Pancreas (tissue), 10 donors: ENCODE results near the gene TBCB. TPM values are rescaled to one million over a fixed set of nuclear protein-coding genes. Genes with fewer than 3 reads are reported as not detected.

Experiments used
- ATAC-seq, 4 donors: fragments of 200-7000 bp; cut with Tn5 transposase; one replicate each; pipeline versions ENCODE4 v1.8.0 to v1.9.1; 2020; ENCODE audit warnings: mild to moderate bottlenecking in 4 of 4, moderate library complexity in 4 of 4
- DNase-seq, 6 donors: peaks; one replicate each; pipeline ENCODE4 v3.0.0-alpha.2; 2020
- FAIRE-seq: peaks from 2 replicates; lab custom pipeline; 2012; peaks lifted over from hg19 to GRCh38; lab: Jason Lieb, UNC
- H3K27ac ChIP-seq, 4 donors: fragments of 200-600 bp; sonication (generic); 1 replicate in 3 of 4; 2 replicates in 1 of 4; pipeline versions ENCODE4 v1.5.0 to v1.8.0; 2020
- H3K27me3 ChIP-seq, 4 donors: fragments of 200-600 bp; one replicate each; pipeline ENCODE4 v1.8.0; 2021
- H3K36me3 ChIP-seq, 3 donors: fragments of 200-600 bp; sonication (generic) in 1 of 3; one replicate each; pipeline versions ENCODE4 v1.5.0 to v1.8.0; 2020 to 2021
- H3K4me1 ChIP-seq, 3 donors: fragments of 200-600 bp; one replicate each; pipeline ENCODE4 v1.8.0; 2021
- H3K4me3 ChIP-seq, 4 donors: fragments of 200-600 bp; sonication (generic) in 2 of 4; one replicate each; pipeline versions ENCODE4 v1.5.0 to v1.8.0; 2020 to 2021
- H3K9me3 ChIP-seq, 4 donors: fragments of 200-600 bp; one replicate each; pipeline ENCODE4 v1.8.0; 2021
- CTCF ChIP-seq, 4 donors: fragments of 200-600 bp; sonication (generic) in 3 of 4; IDR thresholded peaks; one replicate each; pipeline versions ENCODE4 v1.5.0 to v1.8.0; 2021; ENCODE audit warnings: antibody characterized with exemption in 4 of 4
- WGBS, 2 donors: extraction: QIAGEN DNeasy Blood & Tissue Kit; methylation state at CpG; one replicate each; pipeline ENCODE4 v1.1.7; 2013; 5-methylcytosine and 5-hydroxymethylcytosine counted together
- intact Hi-C, 3 donors: fragments of 100-400 bp; cut with DNase I; formaldehyde crosslinking; loops; one replicate each; pipeline versions ENCODE4 v1.11.1 to v1.14.2; 2022
- polyA plus RNA-seq, 2 donors: library from polyadenylated mRNA; stranded (reverse); fragments of 200-250 nt; gene quantifications; one replicate each; pipeline ENCODE4 v1.2.3, GENCODE V29; 2013
- total RNA-seq, 6 donors: library from RNA; stranded (reverse); fragmentation: NEBNext Ultra II Directional in 4 of 6; extraction: Animal tissue kit (Norgen Biotek cat#: 25700) in 4 of 6; gene quantifications; one replicate each; pipeline versions ENCODE4 v1.2.1 to v1.2.4, GENCODE V29; 2021 to 2023
- donor health status: healthy with polysubstance abuse.
- donor health status: DM: no; HTN: no; CAD: no; lungs with moderate emphysema.
- donor health status: DM: no; HTN: no; CAD: no.
- donor health status: control.
- donor health status: control.
- donor health status: Bipolar disorder and iron deficiency.
- donor health status: DM: yes; HTN: yes; CAD: no.
- donor health status: DM: no; HTN: no; CAD: no.
- donor health status: DM: no; HTN: no; CAD: no.
- donor health status: DM: yes; HTN: yes; CAD: no.

The TBCB gene
- total and polyA plus RNA-seq, 8 donors, result 22.3 to 131 (median 37.5) TPM

DNA sequence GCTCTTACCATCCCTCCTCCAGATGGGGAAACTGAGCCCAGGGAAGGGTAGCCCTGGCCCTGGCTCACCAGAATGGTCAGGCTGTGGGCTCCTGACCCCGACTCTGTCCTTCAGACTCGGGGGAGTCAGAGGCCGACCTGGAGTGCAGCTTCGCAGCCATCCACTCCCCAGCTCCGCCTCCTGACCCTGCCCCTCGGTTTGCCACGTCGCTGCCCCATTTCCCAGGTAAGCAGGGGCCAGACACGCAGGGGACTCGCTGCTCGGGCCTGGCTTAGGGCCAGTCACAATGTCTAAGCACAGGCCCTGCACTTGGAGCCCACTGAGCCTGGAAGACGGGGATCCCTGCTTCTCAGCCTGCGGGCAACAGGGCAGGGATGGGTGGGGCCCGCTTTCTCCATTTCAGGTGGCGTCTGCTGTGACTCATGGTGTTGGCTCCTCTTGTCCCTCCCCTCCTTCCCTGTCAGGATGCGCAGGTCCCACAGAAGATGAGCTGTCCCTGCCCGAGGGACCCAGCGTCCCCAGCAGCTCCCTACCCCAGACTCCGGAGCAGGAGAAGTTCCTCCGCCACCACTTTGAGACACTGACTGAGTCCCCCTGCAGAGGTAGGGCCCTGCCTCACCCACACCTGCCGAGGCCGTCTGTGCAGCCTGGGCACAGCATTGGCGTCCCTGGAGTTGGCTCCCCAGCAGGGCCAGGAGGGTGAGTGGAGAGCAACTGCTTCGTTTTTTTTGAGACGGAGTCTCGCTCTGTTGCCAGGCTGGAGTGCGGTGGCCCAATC, 13.5 kb upstream of the TBCB start:
- DNase-seq (no peak), FAIRE-seq (no peak), ATAC-seq (no peak)
- intact Hi-C loops, result no loop called here
- no peak for TF ChIP-seq CTCF (IDR thresholded peaks at IDR 0.05)
- Histone ChIP-seq H3K9me3 (no peaks in the 10 kb centered on the region), H3K4me3 (no peak overlapping the region), H3K4me1 (no peaks in the 10 kb centered on the region), H3K36me3 (no peaks in the 10 kb centered on the region), H3K27me3 (no peaks in the 10 kb centered on the region), H3K27ac (no peak overlapping the region)
- WGBS, 2 donors, result 86 to 89% methylated on average over 27 of the region's 27 CpGs

DNA sequence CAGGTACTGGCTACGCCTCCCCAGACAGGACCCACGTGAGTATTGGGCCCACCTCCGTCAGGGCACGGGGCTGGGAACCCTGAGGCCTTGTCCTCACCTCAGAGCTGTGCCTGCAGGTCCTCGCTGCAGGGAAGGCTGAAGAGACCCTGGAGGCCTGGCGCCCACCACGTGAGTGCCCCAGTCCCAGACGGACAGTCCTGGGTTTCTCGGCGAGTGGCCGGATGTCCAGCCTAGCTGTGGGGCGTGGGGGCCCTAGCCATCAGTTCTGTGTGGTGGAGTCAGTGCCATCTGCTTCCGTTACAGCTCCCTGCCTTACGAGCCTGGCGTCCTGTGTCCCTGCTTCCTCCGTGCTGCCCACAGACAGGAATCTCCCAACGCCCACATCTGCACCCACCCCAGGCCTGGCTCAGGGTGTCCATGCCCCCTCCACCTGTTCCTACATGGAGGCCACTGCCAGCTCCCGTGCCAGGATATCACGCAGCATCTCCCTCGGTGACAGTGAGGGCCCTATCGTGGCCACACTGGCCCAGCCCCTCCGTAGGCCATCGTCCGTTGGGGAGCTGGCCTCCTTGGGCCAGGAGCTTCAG, 12.1 kb upstream of the TBCB start:
- Histone ChIP-seq H3K9me3 (no peaks in the 10 kb centered on the region), H3K27me3 (no peaks in the 10 kb centered on the region), H3K36me3 (no peaks in the 10 kb centered on the region), H3K27ac (no peak overlapping the region), H3K4me1 (no peaks in the 10 kb centered on the region), H3K4me3 (no peak overlapping the region)
- FAIRE-seq (no peak), DNase-seq (no peak), ATAC-seq (no peak)
- WGBS, 2 donors, result 89 to 93% methylated on average over 24 of the region's 24 CpGs
- TF ChIP-seq CTCF (IDR thresholded peaks at IDR 0.05), result no peak
- intact Hi-C loops, result no loop called here

DNA sequence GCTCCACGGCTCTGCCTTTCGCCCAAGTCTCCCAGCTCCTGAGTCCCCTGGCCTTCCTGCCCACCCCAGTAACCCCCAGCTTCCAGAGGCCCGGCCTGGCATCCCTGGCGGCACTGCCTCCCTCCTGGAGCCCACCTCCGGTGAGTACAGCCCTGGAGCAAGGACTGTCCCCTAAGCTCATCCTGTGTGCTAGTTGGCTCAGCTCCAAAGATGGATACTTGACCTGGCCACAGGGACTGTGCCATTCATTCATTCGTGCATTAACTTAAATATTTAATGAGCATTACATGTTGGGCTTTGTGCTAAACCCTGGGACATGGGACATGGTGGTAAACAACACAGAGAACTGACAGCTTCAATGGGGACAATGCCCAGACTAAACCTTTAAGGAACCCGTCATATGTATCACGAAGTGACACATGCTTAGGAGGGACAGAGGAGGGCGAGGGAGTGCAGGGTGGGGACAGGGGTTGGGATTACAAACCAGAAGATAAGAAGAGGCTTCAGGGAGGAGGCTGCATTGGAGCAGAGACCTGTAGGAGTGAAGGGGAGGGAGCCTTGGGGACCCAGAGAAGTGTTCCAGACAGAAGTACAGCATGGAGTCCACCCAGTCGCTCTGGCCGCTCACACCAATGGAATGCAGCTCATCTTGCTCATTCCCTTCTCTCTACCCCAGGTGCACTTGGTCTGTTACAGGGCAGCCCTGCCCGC, 11.3 kb upstream of the TBCB start:
- 94 to 97% methylated on average over 12 of the region's 12 CpGs for WGBS, 2 donors
- no peak for TF ChIP-seq CTCF (IDR thresholded peaks at IDR 0.05)
- H3K36me3 ChIP-seq, result no peaks in the 10 kb centered on the region
- no peak overlapping the region for H3K4me3 ChIP-seq
- no peak overlapping the region for H3K27ac ChIP-seq
- ATAC-seq, result no peak
- FAIRE-seq, result no peak
- no peaks in the 10 kb centered on the region for H3K4me1 ChIP-seq
- H3K27me3 ChIP-seq, result no peaks in the 10 kb centered on the region
- no peaks in the 10 kb centered on the region for H3K9me3 ChIP-seq
- no peak for DNase-seq
- intact Hi-C loops, result no loop called here

- 93 to 94% methylated on average over 6 of the region's 6 CpGs for WGBS, 2 donors
- Histone ChIP-seq H3K4me3 (no peak overlapping the region), H3K9me3 (no peaks in the 10 kb centered on the region), H3K4me1 (no peaks in the 10 kb centered on the region), H3K36me3 (no peaks in the 10 kb centered on the region), H3K27ac (no peak overlapping the region), H3K27me3 (no peaks in the 10 kb centered on the region)
- no peak for FAIRE-seq
- no peak for ATAC-seq
- TF ChIP-seq CTCF (IDR thresholded peaks at IDR 0.05), result no peak
- DNase-seq, result no peak
- intact Hi-C loops, result no loop called here
Measured at GRCh38 chr19:36106441-36106840, 8.8 kb upstream of the TBCB start.
